ENCODE measurements around the gene SNX9. TPM values are rescaled to one million over a fixed set of nuclear protein-coding genes. Genes with fewer than 3 reads are reported as not detected.

The SNX9 gene
- total RNA-seq, result 10 to 100 TPM; 19.8 to 24.1 TPM

GRCh38 chr6:157823001-157823527 lies at the start of gene SNX9:
Gene SNX9 (plus strand): TSS chr6:157823246. CDS start chr6:157823435, 189 bp downstream.
- TF ChIP-seq POLR2A (IDR thresholded peaks at IDR 0.05) (peak; percentile 56 to 91 (median 70)), CTCF (IDR thresholded peaks at IDR 0.05) (peak in 2 of 7 experiments; percentile 50)
- Histone ChIP-seq H3K4me1 (peaks cover 30% of the 10 kb centered on the region), H3K27me3 (no peaks in the 10 kb centered on the region), H3K27ac (peak within 1 kb of the TSS; percentile 92 to 98 (median 95)), H3K36me3 (replicated peaks in 1 of 2; ENCODE audit: insufficient read depth in 1 of 2, low read depth in 2 of 2) (no peaks in the 10 kb centered on the region), H3K9me3 (no peaks in the 10 kb centered on the region), H3K4me3 (peak within 1 kb of the TSS; percentile 74 to 82)
- WGBS, 2 donors, result 1% methylated on average over 41 of the region's 92 CpGs; no CpG with 5 or more reads in 1 of the 2 donors
- DNase-seq, result peak; percentile 81 to 85 (median 84)
- ATAC-seq, result peak; percentile 89
- intact Hi-C loops (cut with DNase I), result no loop called here

- WGBS, 2 donors, result 55 to 61% methylated on average over 10 of the region's 10 CpGs
- Histone ChIP-seq H3K4me3 (no peak overlapping the region), H3K9me3 (no peaks in the 10 kb centered on the region), H3K27ac (no peak overlapping the region), H3K36me3 (replicated peaks in 1 of 2; ENCODE audit: insufficient read depth in 1 of 2, low read depth in 2 of 2) (no peaks in the 10 kb centered on the region), H3K27me3 (no peaks in the 10 kb centered on the region), H3K4me1 (no peaks in the 10 kb centered on the region)
- ATAC-seq (no peak), DNase-seq (no peak)
- intact Hi-C loops (cut with DNase I), result no loop called here
- TF ChIP-seq CTCF (IDR thresholded peaks at IDR 0.05), result no peak
- TF ChIP-seq POLR2A (IDR thresholded peaks at IDR 0.05), result no peak
Measured at GRCh38 chr6:157773248-157773773, 49.7 kb upstream of the SNX9 start.

GRCh38 chr6:157774153-157775135 lies 48.6 kb upstream of the SNX9 start:
- Histone ChIP-seq H3K9me3 (no peaks in the 10 kb centered on the region), H3K36me3 (replicated peaks in 1 of 2; ENCODE audit: insufficient read depth in 1 of 2, low read depth in 2 of 2) (no peaks in the 10 kb centered on the region), H3K4me3 (no peak overlapping the region), H3K27me3 (no peaks in the 10 kb centered on the region), H3K4me1 (no peaks in the 10 kb centered on the region), H3K27ac (no peak overlapping the region)
- TF ChIP-seq CTCF (IDR thresholded peaks at IDR 0.05) (no peak), POLR2A (IDR thresholded peaks at IDR 0.05) (no peak)
- ATAC-seq, result peak; percentile 76
- 75 to 79% methylated on average over 17 of the region's 17 CpGs for WGBS, 2 donors
- intact Hi-C loops (cut with DNase I), result no loop called here
- DNase-seq, result no peak

GRCh38 chr6:157775376-157775775 lies 47.7 kb upstream of the SNX9 start:
- DNase-seq (no peak), ATAC-seq (no peak)
- H3K27ac ChIP-seq, result no peak overlapping the region
- intact Hi-C loops (cut with DNase I), result no loop called here
- no peaks in the 10 kb centered on the region for H3K4me1 ChIP-seq
- no peak overlapping the region for H3K4me3 ChIP-seq
- 87 to 89% methylated on average over 3 of the region's 3 CpGs for WGBS, 2 donors
- H3K9me3 ChIP-seq, result no peaks in the 10 kb centered on the region
- TF ChIP-seq POLR2A (IDR thresholded peaks at IDR 0.05) (no peak), CTCF (IDR thresholded peaks at IDR 0.05) (no peak)
- no peaks in the 10 kb centered on the region for H3K27me3 ChIP-seq
- H3K36me3 ChIP-seq (replicated peaks in 1 of 2; ENCODE audit: insufficient read depth in 1 of 2, low read depth in 2 of 2), result no peaks in the 10 kb centered on the region

Data from body of pancreas (tissue), 4 donors.